Activated naive CD8-positive, alpha-beta T cell treated with anti-CD3 and anti-CD28 coated beads, Interleukin-2, amount 50 U/mL, for 24 hours (primary cell): ENCODE results near the gene KCNQ1OT1.
A peak's percentile ranks its signal among the peaks of the same experiment; 100 is the strongest.

Experiments used
- ATAC-seq: fragments of 150-1000 bp; cut with Tn5 transposase; one replicate; pipeline ENCODE4 v1.10.0; 2021
- DNase-seq: peaks from one replicate; pipeline ENCODE4 v3.0.0; 2021
- H3K27ac Mint-ChIP-seq: one replicate; pipeline ENCODE4 v1.8.0; 2021; ENCODE audit warnings: mild to moderate bottlenecking, mixed read lengths
- H3K27me3 Mint-ChIP-seq: one replicate; pipeline ENCODE4 v1.8.0; 2021; ENCODE audit warnings: mixed read lengths
- H3K36me3 Mint-ChIP-seq: one replicate; pipeline ENCODE4 v1.8.0; 2021; ENCODE audit warnings: low read depth, mixed read lengths
- H3K4me1 Mint-ChIP-seq: one replicate; pipeline ENCODE4 v1.8.0; 2021; ENCODE audit warnings: mixed read lengths
- H3K4me3 Mint-ChIP-seq: one replicate; pipeline ENCODE4 v1.8.0; 2021; ENCODE audit warnings: mild to moderate bottlenecking, moderate library complexity, mixed read lengths
- H3K9me3 Mint-ChIP-seq: one replicate; pipeline ENCODE4 v1.8.0; 2021; ENCODE audit warnings: mixed read lengths

KCNQ1OT1 gene

DNA sequence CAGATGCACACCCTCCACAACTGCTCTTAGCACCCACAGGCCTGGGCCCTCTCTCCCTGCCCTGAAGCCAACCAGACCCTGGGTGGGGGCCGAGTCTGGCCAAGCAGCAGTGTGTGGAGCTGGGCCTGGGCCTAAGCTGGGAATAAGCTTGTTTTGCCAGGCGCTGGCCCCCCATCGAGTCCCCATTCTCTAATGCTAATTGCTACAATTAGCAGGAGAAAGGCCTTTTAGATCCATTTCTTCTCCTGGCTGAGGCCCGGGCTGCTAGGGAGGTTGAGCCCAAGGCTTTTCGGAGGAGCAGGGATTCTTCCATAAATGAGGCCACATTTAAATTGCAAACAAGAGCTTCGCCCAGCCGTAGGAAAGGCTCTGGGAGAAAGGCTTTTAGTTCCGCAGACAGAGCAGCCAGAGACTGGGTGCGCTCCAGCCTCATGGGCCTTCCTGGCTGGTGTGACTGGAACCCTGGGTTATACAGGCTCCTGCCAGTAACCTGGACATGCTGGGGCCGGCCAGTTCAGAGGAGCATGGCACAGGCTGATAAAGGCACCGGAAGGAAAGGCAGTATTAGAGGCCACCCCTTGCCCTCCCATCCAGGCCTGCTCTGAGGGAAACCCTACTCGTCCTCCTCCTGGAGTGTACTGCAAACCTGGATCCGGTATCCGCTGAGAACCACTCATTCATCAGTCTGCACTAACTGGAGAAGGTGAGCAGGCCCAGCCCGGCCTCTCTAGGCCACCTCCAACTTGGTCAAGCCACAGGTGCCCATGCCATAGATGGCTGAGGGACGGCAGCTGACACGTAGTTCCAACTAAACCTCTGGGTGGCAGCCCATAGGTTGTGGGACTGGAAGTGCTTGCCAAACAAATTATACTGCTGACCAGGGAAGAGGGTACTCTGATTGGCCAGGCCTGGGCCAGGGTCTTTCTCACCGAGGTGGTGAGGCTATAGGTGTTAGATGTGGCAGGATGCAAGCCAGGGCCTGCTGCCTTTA lies 6.2 kb downstream of the KCNQ1OT1 start:
- H3K36me3 Mint-ChIP-seq, result no peaks in the 10 kb centered on the region
- no peak overlapping the region for H3K4me3 Mint-ChIP-seq
- H3K4me1 Mint-ChIP-seq, result peaks cover 4% of the 10 kb centered on the region
- ATAC-seq (peak; percentile 11), DNase-seq (no peak)
- H3K27me3 Mint-ChIP-seq, result peaks cover 4% of the 10 kb centered on the region
- H3K9me3 Mint-ChIP-seq, result no peaks in the 10 kb centered on the region
- no peak overlapping the region for H3K27ac Mint-ChIP-seq

DNA sequence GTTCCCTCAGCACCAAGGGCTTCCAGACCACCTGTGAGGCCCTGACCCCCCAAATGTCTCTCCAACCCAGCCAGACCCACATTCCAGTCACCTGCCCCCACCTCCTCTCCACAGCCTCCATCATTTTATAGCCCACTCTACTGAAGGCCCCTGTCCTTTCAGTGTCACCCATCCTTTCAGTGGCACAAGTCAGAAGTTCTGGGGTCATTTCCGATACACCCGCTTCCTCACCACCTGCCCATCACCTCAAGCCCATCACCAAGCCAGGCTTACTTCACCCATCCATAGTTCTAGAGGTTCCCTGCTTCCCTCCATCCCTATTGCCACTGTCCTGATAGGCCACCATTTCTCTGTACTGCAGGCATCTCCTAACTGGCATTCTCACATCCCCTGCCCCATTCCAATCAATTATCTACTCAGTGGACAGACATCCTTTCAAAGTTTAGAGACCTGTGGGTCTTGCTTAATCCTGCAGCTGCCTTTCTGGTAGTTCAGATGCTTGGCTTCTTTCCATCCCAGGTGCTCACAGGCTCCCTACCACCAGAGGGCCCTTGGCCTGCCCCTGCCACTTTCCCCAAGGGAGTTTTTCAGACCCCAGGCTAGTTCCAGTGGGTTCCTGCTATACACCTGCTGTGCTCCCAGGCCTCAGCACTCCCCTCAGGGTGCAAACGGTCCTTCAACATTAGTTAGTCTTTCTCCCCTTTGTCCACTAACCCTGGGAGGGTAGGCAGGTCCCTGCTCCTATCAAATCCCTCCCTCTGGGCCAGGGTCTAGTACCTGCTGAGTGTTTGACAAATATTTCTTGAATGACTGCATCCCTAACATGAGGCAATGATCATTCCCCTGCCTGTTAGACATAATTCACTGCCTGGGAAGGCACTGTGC lies 7.6 kb downstream of the KCNQ1OT1 start:
- H3K27me3 Mint-ChIP-seq, result no peaks in the 10 kb centered on the region
- no peak for ATAC-seq
- H3K36me3 Mint-ChIP-seq, result no peaks in the 10 kb centered on the region
- no peaks in the 10 kb centered on the region for H3K4me1 Mint-ChIP-seq
- no peak overlapping the region for H3K4me3 Mint-ChIP-seq
- H3K27ac Mint-ChIP-seq, result no peak overlapping the region
- no peak for DNase-seq
- H3K9me3 Mint-ChIP-seq, result no peaks in the 10 kb centered on the region

DNA sequence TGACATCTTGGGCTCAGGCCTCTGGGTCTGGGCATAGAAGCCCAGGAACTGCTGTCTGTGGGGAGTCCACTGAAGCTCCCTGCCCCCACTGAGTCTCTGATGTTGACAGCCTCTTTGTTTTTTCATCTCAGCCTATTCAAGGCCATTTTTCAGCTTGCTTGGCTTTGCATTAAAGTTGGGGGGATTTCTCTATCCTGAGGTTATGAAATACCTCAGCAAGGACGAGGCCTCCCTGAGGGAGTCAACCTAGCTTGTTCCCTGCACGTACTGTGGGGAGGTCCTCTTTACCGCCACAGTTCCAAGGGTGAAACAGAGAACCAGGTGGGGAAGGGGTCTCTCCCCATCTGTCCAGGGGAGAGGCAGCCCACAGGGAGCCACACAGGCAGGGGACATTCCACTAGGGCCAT lies 8.4 kb downstream of the KCNQ1OT1 start:
- Mint-ChIP-seq H3K4me3 (no peak overlapping the region), H3K27ac (no peak overlapping the region), H3K36me3 (no peaks in the 10 kb centered on the region), H3K4me1 (no peaks in the 10 kb centered on the region), H3K9me3 (no peaks in the 10 kb centered on the region), H3K27me3 (no peaks in the 10 kb centered on the region)
- no peak for ATAC-seq
- no peak for DNase-seq

DNA sequence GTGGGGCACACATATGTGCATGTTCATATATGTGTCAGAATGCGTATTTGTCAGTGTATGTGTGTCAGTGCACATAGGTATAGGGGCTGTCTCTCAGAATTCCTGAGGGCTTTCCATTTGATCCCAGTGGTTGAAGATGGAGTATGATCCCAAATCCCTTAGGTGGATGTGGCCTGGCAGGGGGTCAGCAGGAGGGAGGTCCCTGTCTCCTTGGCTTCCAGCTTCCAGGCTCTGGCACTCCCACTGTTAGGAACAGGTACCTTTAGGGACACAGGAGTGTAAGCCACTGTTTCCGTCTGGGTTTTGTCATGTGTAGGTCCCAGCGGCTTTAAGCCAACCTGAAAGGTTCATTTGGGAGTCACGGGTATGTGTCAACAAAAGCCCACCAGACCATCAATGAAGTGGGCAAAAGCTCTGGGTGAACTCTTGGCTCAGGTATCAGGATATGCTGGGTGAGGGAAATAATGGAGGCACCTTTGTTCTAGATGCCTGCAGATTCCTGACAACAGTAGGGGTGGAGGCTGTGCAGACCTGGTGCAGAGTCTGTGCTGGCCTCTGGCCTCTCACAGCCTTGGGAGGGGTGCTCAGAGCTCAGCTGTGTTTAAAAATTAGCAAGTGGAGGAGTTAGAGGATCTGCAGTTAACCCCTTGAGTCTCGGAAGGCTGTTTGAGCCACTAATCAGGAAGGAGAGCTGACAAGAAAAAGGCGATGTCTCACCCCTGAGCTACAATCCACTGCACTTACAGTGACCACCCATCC lies 9.0 kb downstream of the KCNQ1OT1 start:
- Mint-ChIP-seq H3K27ac (no peak overlapping the region), H3K4me1 (no peaks in the 10 kb centered on the region), H3K9me3 (no peaks in the 10 kb centered on the region), H3K36me3 (no peaks in the 10 kb centered on the region), H3K4me3 (no peak overlapping the region), H3K27me3 (no peaks in the 10 kb centered on the region)
- no peak for ATAC-seq
- DNase-seq, result no peak

DNA sequence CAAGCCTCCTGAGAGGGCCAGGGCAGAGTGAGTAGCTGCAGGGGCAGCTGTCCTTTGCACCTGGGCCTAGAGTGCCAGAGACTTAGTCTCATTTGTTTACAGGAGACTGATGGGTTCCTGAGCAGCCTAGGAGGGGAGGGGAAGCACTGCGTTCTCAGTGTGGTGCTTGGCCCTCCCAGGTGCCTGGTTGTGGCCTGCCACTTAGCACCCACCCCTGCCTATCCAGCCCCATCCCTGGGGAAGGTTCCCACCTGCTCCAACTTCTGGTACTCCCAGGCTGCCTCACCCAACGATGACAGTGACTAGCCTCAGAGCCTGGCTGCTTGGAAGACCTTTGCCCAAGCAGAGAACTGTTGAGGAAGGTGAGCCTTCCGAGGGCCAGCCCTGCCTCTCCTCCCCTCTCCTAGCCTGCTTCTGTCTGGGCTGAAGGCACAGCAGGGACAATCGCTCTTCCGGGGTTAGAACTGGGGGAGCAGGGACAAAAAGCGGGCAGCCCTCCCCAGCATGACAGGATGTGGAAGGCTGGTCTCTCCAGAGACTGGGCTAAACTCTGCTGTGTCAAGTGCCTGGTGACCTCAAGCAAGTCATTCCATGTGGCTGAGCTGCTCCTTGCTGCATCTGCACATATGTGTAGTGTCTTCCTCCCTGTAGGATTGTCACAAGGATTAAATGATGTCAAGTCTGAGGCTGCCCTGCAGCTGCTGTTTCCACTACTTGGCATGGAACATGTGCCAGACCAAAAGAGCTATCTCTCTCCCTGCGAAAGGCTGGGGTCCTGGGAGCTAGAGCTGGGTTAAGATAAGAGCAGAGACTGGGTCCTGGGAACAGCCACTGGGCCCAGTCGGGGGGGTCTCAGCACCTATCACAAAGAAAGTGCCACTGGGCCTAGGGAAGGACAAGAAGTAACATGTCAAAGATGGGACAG lies 9.9 kb downstream of the KCNQ1OT1 start:
- no peak for ATAC-seq
- Mint-ChIP-seq H3K27ac (no peak overlapping the region), H3K9me3 (no peaks in the 10 kb centered on the region)

DNA sequence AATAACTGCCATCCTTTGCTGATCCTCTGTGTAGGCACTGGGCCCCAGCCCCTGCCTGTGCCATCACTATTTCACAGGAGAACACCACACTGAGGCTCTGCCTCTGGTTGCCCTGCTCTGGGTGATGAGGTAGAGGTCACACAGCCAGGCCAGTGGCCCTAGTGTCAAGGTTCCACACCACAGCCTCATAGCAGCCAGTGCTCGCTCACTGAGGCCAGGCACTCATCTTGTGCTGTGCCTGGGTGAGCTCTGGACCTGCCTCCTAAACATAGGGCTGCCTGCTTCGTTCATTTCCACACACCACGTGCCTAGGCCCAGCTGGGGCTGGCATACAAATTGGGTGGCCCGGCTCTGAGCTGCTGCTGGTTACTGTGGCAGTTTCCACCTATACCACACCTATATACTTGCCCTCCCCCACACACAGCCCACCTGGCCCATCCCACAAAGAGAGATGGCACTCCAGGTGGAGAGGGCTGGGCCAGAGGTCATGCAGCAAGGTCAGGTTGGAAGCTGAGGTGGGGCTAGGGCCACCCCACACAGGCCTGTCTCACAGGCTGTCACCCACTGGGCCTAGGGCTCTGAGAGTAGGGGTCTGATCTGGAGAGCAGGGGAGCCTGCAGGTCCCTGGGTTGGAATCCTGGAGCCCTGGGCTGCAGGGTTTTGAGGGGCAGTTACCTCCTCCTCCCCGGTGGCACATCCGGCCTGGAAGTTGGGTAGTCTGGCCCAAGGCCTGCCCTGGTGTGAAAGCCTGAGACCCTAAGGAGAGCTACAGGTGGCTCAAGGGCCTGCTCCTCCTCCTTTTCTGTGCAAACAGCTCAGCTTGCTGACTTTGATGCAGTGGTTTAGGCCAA lies 11.2 kb downstream of the KCNQ1OT1 start:
- no peaks in the 10 kb centered on the region for H3K36me3 Mint-ChIP-seq
- no peaks in the 10 kb centered on the region for H3K9me3 Mint-ChIP-seq
- no peak overlapping the region for H3K27ac Mint-ChIP-seq
- ATAC-seq (no peak), DNase-seq (no peak)
- no peaks in the 10 kb centered on the region for H3K27me3 Mint-ChIP-seq
- H3K4me1 Mint-ChIP-seq, result no peaks in the 10 kb centered on the region
- H3K4me3 Mint-ChIP-seq, result no peak overlapping the region

More for the DNA sequence above, 9.9 kb downstream of the KCNQ1OT1 start:
- no peaks in the 10 kb centered on the region for H3K36me3 Mint-ChIP-seq
- H3K27me3 Mint-ChIP-seq, result no peaks in the 10 kb centered on the region
- H3K4me1 Mint-ChIP-seq, result no peaks in the 10 kb centered on the region
- no peak overlapping the region for H3K4me3 Mint-ChIP-seq
- no peak for DNase-seq

DNA sequence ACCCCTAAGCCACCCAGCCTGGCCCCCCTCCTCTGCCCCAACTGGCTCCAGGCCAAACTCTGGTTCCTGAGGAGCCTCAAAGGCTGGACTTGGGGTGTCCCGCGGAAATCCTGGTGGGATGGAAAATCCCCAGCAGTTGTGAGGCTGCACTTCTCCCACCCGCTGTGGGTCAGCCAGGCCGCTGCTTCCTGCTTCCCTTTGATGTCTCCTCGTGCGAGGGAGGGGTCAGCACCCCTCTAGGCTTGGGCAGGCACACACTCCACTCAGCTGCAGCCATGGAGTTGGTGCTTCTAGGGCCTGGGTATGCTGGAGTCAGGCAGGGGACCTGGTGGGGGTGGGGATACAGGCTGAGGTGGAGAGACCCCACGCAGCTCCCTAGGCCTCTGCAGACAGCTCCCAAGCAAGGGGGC lies 12.0 kb downstream of the KCNQ1OT1 start:
- no peak overlapping the region for H3K27ac Mint-ChIP-seq
- H3K36me3 Mint-ChIP-seq, result no peaks in the 10 kb centered on the region
- H3K27me3 Mint-ChIP-seq, result no peaks in the 10 kb centered on the region
- no peaks in the 10 kb centered on the region for H3K9me3 Mint-ChIP-seq
- ATAC-seq (no peak), DNase-seq (no peak)
- H3K4me3 Mint-ChIP-seq, result no peak overlapping the region
- H3K4me1 Mint-ChIP-seq, result no peaks in the 10 kb centered on the region

DNA sequence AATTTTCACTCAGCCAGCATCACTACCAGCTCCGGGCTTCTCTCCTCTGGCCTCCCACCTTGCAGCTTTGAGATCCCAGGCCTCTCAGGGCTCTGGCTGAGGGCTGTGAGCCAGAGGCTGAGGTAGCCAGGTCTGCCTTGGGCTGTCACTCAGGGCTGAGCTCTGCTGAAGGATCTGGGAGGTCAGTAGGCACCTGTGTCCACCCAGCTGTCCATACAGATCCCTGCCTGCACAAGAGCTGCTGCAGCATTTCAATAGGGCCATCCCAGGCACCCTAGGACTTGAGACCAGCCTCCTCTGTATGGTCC lies 12.6 kb downstream of the KCNQ1OT1 start:
- ATAC-seq (no peak), DNase-seq (no peak)
- Mint-ChIP-seq H3K27me3 (no peaks in the 10 kb centered on the region), H3K4me3 (no peak overlapping the region), H3K36me3 (no peaks in the 10 kb centered on the region), H3K4me1 (no peaks in the 10 kb centered on the region), H3K9me3 (no peaks in the 10 kb centered on the region), H3K27ac (no peak overlapping the region)

DNA sequence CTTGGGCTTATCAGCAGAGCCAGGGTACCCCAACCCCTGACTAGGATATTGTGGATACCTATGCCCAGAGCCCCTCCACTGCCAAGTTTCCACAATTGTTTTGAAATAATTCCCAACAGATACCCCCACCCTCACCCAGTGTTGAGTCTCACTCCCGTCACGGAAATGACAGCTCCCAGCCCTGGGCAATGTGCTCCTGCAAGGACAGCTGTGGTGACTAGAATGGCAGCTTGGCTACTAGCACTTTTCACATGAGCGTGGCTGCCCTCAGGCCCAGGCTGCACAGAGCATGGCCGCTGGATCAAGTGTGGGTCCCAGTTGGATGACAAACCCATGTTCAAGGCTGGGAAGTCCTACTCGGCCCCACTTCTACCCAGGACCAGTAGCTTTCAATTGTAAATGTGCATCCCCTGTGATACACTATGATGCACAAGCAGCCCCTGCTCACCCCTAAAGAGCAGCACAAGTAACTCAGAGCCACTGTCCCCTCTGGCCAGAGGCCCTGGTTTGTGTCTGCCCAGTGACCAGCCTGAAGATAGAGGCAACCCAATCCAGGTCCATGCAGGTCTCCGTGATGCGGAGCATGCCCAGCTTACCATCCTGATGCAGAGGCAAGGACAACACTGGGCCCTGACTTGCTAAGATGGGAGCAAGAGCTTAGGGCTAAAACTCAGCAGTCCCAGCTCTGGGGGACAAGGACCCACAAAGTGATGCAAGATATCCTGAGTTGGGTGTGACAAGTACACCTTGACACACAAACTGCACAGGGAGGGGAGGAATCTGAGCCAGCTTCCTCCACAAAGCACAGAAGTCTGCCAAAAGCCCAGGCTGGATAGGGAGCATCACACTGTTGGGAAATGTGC lies 13.2 kb downstream of the KCNQ1OT1 start:
- H3K27ac Mint-ChIP-seq, result no peak overlapping the region
- H3K4me3 Mint-ChIP-seq, result no peak overlapping the region
- no peaks in the 10 kb centered on the region for H3K27me3 Mint-ChIP-seq
- no peak for ATAC-seq
- no peaks in the 10 kb centered on the region for H3K9me3 Mint-ChIP-seq
- no peaks in the 10 kb centered on the region for H3K36me3 Mint-ChIP-seq
- H3K4me1 Mint-ChIP-seq, result no peaks in the 10 kb centered on the region
- DNase-seq, result no peak

DNA sequence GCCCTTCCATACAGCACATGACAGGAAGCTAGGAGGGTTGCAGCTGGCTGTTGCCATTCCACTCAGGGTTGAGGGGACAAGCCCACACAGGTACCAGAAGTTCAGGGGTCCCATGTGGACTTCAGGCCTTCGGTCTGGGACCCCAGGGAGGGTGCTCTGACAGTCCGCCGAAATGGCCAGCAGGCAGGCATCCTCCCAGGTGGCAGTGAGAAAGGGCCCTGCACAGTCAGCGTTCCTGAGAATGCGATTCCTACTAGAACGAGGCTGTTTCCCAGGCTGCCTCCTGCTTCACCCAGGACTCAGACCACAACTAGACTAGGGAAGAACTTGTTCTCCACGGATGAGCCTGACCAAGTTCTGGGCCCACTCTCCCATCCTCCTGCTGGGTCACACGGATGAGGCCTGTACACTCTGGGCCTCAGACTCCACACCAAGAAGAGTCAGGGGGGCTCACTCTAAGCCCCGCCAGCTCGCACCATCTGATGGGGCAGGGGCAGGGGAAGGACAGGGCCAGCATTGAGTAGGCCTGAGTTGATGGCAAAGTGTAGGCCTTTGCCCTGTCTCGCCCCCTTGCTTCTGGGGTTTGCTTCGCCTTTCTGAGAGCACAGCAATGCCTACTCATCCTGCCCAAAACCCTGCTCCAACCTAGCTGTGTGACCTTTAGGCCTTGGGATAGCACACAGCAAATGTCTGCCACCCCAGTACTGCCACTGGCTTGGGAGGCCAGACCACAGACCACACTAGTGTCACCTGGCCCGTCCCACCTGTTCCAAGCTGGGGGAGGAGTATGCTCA lies 14.0 kb downstream of the KCNQ1OT1 start:
- ATAC-seq, result peak; percentile 21
- H3K4me3 Mint-ChIP-seq, result no peak overlapping the region
- H3K4me1 Mint-ChIP-seq, result no peaks in the 10 kb centered on the region
- H3K36me3 Mint-ChIP-seq, result no peaks in the 10 kb centered on the region
- H3K27ac Mint-ChIP-seq, result no peak overlapping the region
- H3K9me3 Mint-ChIP-seq, result no peaks in the 10 kb centered on the region
- DNase-seq, result no peak
- H3K27me3 Mint-ChIP-seq, result no peaks in the 10 kb centered on the region

DNA sequence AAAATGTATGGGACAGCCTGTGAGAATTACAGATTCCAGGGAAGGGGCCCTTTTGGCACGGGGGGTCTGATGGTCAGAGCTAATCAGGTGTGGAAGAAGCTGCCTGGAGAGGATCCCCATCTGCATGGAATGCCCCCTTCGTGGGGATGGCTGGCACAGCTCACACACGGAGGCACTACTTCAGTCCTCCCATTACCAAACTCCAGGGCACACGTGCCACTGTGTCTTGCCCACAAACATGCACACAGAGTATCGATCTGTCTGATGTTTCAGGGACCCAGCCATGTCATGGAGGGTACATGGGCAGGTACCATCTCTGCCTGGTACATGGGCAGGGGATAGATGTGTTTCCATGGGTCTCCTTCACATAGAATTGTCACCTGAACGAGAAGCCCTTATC lies 14.7 kb downstream of the KCNQ1OT1 start:
- Mint-ChIP-seq H3K4me1 (no peaks in the 10 kb centered on the region), H3K4me3 (no peak overlapping the region)

DNA sequence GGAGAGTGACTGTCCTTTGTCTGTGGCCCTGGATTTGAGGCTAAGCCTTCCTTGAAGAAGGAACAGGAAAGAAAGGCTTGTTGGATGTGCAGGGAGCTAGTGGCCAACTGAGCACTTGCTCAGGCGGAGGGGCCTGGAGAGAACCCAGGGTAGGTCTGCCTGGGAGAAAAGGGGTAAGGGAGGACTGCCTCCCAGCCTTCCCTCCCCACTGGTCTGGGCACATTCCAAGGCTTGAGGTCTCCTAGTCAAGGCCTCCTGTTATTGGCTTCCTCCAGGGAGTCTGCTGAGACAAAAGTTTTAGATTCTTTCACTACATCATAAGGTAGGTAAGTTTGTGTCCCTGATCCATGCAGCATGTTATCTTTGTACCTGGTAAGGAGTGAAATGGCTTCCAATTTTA lies 15.2 kb downstream of the KCNQ1OT1 start:
- no peaks in the 10 kb centered on the region for H3K27me3 Mint-ChIP-seq
- DNase-seq (no peak), ATAC-seq (no peak)
- no peaks in the 10 kb centered on the region for H3K9me3 Mint-ChIP-seq
- H3K36me3 Mint-ChIP-seq, result no peaks in the 10 kb centered on the region
- H3K4me3 Mint-ChIP-seq, result no peak overlapping the region
- H3K27ac Mint-ChIP-seq, result no peak overlapping the region
- H3K4me1 Mint-ChIP-seq, result no peaks in the 10 kb centered on the region

More for the DNA sequence above, 14.7 kb downstream of the KCNQ1OT1 start:
- Mint-ChIP-seq H3K9me3 (no peaks in the 10 kb centered on the region), H3K27ac (no peak overlapping the region), H3K27me3 (no peaks in the 10 kb centered on the region), H3K36me3 (no peaks in the 10 kb centered on the region)
- no peak for DNase-seq
- no peak for ATAC-seq
